IMR-90 (cell line): ENCODE results near the gene C20orf202.

Source experiments
- POLR2A ChIP-seq: IDR thresholded peaks from 2 replicates; pipeline ENCODE4 v1.6.1; 2012; ENCODE audit warnings: mild to moderate bottlenecking, low read depth, low read length
- TF ChIP-seq, protein P1 (sequence below): fragments of 150-350 bp; IDR thresholded peaks from 2 replicates; pipeline ENCODE4 v1.6.1; 2017; ENCODE audit warnings: mild to moderate bottlenecking, antibody characterized with exemption, low read length, low read depth

DNA sequence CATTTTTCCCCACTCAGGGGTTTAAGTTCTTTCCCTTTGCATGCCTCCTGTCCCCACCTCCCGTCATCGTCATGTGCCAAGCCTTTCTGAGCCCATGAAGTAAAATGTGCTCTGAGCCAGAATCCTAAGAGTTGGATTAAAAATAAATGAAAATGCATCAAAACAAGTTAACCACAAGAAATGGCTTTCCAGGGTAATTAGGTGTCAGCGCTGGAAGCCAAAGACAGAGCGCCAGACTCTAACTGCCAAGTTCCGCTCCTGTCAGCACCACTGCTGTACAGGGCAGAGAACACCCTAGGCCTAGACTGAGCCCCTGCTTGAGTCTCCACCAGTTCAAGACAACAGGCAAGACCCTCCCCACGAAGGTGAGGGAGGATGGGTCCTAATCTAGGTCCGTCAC, 5.5 kb upstream of the C20orf202 start:
- TF ChIP-seq, protein P1, sequence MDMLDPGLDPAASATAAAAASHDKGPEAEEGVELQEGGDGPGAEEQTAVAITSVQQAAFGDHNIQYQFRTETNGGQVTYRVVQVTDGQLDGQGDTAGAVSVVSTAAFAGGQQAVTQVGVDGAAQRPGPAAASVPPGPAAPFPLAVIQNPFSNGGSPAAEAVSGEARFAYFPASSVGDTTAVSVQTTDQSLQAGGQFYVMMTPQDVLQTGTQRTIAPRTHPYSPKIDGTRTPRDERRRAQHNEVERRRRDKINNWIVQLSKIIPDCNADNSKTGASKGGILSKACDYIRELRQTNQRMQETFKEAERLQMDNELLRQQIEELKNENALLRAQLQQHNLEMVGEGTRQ: no peak
- TF ChIP-seq POLR2A: no peak
